Stomach (tissue), 4 donors: Measurements from ENCODE around the gene ADGRL3.

ENCODE experiments used
- POLR2AphosphoS5 ChIP-seq, 3 donors: sonication (generic); formaldehyde crosslinking; IDR thresholded peaks; one replicate each; pipeline ENCODE4 v1.6.1; 2016; ENCODE audit warnings: antibody characterized with exemption in 3 of 3
- TF ChIP-seq, protein P1 (sequence below), 7 experiments: fragments of 450-650 bp in 4 of 7; fragments of 200-600 bp in 3 of 7; sonication (generic) in 3 of 7; IDR thresholded peaks; one replicate each; pipeline ENCODE4 v1.5.1; 2016 to 2019; ENCODE audit warnings: antibody characterized with exemption in 7 of 7, control low read depth in 2 of 7, mild to moderate bottlenecking in 1 of 7

DNA sequence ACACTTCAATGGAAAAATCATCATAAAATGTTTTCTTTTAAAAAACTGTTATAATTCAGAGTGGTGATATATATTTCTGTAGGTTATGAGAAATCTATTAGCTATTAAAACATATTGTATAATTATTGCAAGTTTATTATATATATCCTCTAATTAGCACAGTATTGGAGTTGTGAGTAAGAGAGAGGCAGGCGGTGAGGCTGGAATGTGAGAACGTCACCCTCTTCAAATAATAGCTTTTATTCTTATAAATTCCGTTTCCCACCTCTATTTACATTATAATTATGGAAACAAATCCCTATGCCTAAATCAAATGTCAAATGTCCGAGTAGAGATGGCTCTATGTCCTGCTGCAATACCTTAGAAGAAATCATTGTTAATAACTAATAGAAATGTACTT is 292.9 kb downstream of the ADGRL3 start:
- TF ChIP-seq, protein P1, sequence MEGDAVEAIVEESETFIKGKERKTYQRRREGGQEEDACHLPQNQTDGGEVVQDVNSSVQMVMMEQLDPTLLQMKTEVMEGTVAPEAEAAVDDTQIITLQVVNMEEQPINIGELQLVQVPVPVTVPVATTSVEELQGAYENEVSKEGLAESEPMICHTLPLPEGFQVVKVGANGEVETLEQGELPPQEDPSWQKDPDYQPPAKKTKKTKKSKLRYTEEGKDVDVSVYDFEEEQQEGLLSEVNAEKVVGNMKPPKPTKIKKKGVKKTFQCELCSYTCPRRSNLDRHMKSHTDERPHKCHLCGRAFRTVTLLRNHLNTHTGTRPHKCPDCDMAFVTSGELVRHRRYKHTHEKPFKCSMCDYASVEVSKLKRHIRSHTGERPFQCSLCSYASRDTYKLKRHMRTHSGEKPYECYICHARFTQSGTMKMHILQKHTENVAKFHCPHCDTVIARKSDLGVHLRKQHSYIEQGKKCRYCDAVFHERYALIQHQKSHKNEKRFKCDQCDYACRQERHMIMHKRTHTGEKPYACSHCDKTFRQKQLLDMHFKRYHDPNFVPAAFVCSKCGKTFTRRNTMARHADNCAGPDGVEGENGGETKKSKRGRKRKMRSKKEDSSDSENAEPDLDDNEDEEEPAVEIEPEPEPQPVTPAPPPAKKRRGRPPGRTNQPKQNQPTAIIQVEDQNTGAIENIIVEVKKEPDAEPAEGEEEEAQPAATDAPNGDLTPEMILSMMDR (IDR thresholded peaks at IDR 0.05): no peak
- no peak for TF ChIP-seq POLR2AphosphoS5 (IDR thresholded peaks at IDR 0.05)
